SIG-M5 treated with dmso at 0.1 percent for 504 hours (cell line): Measurements from ENCODE around the gene PIGH.
A peak's percentile ranks its signal among the peaks of the same experiment; 100 is the strongest.
"Not testable (repeated sequence)": the region's sequence is repeated elsewhere in the genome, so short reads cannot be mapped to it uniquely, and the experiment has no call there.

Source experiments
- DNase-seq: peaks from one replicate; lab custom pipeline; 2025; ENCODE audit not compliant: unreplicated experiment; lab: John Stamatoyannopoulos, UW

Gene PIGH

GRCh38 chr14:67609642-67610310 is 9.7 kb upstream of the PIGH start:
- DNase-seq = no peak

GRCh38 chr14:67607646-67608045 is 7.6 kb upstream of the PIGH start:
- DNase-seq = no peak

- DNase-seq = no peak
Observed at GRCh38 chr14:67602995-67603545, 3.0 kb upstream of the PIGH start.

- no peak for DNase-seq
Observed at GRCh38 chr14:67602076-67602475, 2.0 kb upstream of the PIGH start.

GRCh38 chr14:67600562-67600974 is 500 bp upstream of the PIGH start:
- not testable (repeated sequence) for DNase-seq

- DNase-seq = no peak
Observed at GRCh38 chr14:67595392-67595791, 4.7 kb downstream of the PIGH start.

GRCh38 chr14:67593650-67594049 is 6.4 kb downstream of the PIGH start:
- not testable (repeated sequence) for DNase-seq

- no peak for DNase-seq
Observed at GRCh38 chr14:67589204-67589770, 10.8 kb downstream of the PIGH start.

GRCh38 chr14:67586369-67586768 is 13.7 kb downstream of the PIGH start:
- DNase-seq = no peak

GRCh38 chr14:67584978-67585377 is 15.1 kb downstream of the PIGH start:
- DNase-seq = no peak

- DNase-seq = peak; percentile 41
Observed at GRCh38 chr14:67583711-67584644, 16.1 kb downstream of the PIGH start.

- no peak for DNase-seq
Observed at GRCh38 chr14:67582061-67582460, 18.0 kb downstream of the PIGH start.

- no peak for DNase-seq
Observed at GRCh38 chr14:67581643-67582042, 18.4 kb downstream of the PIGH start.

- no peak for DNase-seq
Observed at GRCh38 chr14:67580336-67581171, 19.5 kb downstream of the PIGH start.

- no peak for DNase-seq
Observed at GRCh38 chr14:67579636-67580035, 20.4 kb downstream of the PIGH start.

GRCh38 chr14:67579040-67579439 is 21.0 kb downstream of the PIGH start:
- DNase-seq = no peak

- no peak for DNase-seq
Observed at GRCh38 chr14:67577909-67578749, 21.9 kb downstream of the PIGH start.

- no peak for DNase-seq
Observed at GRCh38 chr14:67577181-67577808, 22.8 kb downstream of the PIGH start.

- DNase-seq = no peak
Observed at GRCh38 chr14:67576216-67576955, 23.7 kb downstream of the PIGH start.
